Left forelimb (tissue), 1 donor: ENCODE measurements around the gene PDE3A.

Experiments used
- DNase-seq: peaks from one replicate; pipeline ENCODE4 v3.0.0-alpha.2; 2018; ENCODE audit warnings: low spot score

Gene PDE3A

DNA sequence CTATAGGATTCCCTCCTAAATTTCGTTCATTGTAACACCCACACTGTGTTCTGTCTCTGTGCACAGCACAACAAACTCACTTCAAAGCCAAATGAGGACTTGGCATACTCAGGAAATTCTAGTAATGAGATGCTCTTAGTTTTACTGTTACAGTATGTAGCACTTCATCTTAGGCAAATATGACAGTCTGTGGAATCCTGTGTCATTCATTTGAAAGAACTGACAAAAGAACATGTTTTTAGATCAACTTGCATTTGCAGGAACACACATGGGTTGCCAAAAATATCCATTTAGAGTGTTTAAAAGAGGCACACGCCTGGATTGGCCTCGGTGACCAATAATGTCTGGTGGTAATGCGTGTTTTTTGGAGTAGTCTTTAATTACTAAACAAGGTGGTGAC, 56.5 kb downstream of the PDE3A start:
- no peak for DNase-seq

GRCh38 chr12:20426191-20426590, 57.9 kb downstream of the PDE3A start:
- no peak for DNase-seq

- DNase-seq, result no peak
Measured at GRCh38 chr12:20426957-20427356, 58.6 kb downstream of the PDE3A start.

- DNase-seq, result no peak
Measured at GRCh38 chr12:20429852-20430251, 61.5 kb downstream of the PDE3A start.

- no peak for DNase-seq
Measured at GRCh38 chr12:20432290-20432689, 64.0 kb downstream of the PDE3A start.

GRCh38 chr12:20434996-20435395, 66.7 kb downstream of the PDE3A start:
- DNase-seq, result no peak

DNA sequence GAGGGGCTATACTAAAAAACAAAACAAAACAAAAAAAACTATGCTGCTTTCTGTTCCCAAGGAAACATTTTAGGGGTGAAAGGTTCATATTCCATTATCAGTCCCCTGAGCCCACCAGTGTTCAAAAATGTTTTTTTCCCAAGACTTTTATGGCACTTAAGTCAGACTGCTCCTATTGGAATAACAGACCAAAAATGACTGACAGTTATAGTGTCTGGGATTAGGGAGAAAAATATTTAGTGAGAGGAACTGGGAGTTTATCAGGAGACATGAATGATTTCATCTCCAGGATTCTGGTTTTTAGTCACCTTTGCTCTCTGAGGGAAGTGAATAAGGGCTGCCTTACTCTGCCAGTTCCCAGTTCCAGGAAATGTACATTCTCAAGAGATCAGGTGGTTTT, 68.0 kb downstream of the PDE3A start:
- no peak for DNase-seq

DNA sequence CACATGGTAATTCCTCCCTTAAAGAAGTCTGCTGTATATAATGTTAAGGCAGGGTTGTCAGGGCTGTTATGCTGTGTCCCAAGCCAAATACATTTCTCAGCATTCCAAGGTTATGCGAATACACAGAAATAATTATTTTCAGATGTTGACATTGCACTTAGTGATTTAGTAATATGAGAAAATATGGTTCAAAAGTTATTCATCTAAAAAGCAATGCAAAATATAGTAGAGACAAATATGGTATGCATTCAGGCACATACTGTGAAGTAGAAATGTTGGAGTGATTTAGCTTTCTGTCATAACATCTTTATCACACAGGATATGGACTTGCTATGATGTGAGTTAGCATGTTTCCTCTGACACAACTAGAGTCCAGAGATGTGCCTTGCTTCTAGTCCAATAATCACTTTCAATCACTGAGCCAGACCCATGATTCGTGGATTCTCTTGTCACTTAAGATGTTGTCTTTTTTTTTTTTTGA, 70.0 kb downstream of the PDE3A start:
- DNase-seq, result no peak

- no peak for DNase-seq
Measured at GRCh38 chr12:20439626-20440025, 71.3 kb downstream of the PDE3A start.

DNA sequence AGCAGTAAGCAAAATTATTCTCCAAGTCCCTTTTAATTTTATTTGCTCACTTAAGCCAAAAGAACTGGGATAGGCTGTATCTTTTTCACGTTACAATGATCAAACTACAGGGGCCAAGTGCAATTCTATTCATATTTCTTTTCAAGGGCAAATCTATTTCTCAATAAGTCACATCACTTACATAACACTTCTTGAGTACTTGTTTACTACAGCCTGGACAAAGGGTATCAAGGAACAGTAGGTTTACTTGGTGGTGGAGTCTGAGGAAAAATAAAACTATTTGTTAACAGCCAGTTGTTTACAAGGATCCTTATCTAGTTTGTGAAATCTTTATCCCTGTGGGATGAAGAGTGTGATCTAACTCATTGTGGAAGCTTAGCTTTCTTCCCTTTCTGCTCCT, 72.1 kb downstream of the PDE3A start:
- DNase-seq, result no peak

DNA sequence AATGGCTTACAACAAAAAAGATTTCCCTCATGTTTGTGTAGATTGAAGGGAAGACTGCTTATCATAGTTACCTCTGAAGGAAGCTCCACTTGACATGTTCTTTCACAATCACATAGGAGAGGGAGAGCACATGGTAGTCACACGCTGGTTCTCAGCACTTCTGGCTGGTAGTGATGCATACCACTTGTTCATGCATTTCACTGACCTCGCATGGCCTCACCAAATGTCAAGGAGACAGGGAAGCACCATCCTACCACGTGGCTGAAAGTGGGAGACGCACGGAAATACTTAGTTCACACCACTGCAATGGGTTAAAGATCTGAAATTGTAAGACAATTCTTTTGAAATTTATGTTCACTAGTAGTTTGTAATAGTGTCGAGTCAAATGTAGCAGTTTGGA, 74.0 kb downstream of the PDE3A start:
- no peak for DNase-seq

- no peak for DNase-seq
Measured at GRCh38 chr12:20443255-20443654, 74.9 kb downstream of the PDE3A start.

DNA sequence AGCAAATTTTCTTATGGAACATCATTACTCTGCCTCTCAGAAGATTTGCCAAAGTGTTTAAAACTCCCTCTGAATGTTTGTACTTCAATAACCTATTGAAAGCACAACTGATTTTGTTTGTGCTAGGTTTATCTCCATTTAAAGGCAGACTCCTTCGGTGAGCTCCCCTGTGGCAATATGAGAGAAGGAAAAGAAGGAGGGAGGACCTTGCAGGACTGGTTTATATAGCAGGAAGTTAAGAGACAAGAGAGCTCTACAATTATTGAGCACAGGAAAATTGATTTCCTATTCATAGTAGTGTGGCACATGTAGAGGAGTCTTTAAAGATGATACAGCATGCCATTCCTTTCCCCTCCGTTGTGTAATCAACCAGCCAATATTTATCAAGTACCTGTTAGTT, 75.5 kb downstream of the PDE3A start:
- no peak for DNase-seq

DNA sequence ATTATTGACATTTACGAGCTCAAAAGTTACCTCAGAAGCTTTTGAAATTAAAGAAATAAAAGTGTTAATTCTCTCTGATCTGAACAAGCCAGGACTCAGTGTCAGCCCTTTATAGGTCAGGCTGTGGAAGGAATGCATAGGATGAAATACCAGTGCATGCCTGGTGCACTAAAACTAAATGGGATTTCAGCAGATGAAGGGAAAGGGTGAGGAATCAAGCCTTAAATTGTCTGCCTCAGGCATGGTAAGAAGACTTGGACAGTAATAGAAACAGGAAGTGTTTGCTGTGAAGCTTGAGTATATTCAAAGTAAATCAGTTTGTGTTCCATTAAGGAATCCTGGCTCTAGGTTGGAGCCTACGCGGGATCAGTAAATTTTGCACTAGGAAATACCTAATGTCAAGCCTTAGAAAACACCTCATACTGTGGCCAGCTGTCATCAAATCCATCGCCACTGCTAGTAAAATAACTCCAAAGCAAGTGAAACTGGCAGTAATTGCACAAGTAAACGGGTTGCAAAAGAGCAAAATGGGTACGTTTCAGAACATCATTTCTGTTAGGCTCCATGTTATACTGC, 76.3 kb downstream of the PDE3A start:
- DNase-seq, result no peak

- no peak for DNase-seq
Measured at GRCh38 chr12:20445687-20446086, 77.3 kb downstream of the PDE3A start.

GRCh38 chr12:20446836-20447235, 78.5 kb downstream of the PDE3A start:
- DNase-seq, result no peak

- DNase-seq, result no peak
Measured at GRCh38 chr12:20448781-20449180, 80.4 kb downstream of the PDE3A start.

DNA sequence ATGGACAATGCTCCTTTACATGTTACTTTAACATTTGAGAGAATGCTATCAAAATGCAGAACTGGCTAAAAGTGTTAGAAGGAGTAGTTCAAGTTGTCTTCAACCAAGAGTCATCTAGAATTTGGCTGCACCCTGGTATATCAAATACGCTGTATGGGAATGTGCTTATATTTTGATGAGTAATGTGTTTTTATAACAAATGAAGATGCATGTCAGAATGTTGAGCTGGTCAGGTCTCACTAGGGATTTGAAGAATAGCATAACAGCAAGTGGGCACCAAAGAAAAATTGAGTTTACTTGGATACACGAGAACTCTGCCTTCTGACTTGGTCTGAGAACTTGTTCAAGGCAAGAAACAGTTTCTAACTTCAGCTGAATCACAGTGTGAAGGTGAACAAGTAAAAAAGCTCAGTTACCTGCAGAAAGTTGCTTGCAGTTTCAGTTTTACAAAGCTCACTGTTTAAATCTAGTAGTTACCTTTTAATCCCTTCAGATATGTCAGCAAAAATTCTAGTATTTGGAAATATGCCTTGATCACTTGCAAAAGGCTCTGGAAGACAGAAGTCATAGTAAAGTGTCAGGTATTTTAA, 82.3 kb downstream of the PDE3A start:
- no peak for DNase-seq

DNA sequence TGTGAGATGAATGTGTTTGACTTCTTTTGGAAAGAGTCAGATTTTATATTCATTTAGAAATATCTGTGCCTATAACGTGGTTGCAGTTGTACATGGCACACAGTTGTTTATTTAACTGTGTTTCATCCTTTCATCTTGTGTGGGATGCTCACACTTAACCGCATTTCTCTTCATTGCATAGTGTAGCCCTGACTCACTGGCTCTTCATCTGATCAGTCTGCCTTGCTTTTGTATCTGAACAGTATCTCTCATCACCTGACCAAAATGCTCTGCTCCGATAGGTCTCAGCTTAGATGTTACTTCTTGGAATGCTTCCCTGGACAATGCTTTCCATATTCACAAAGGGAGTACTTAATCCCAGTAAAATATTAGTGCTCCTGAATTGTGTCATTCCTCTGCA, 83.4 kb downstream of the PDE3A start:
- DNase-seq, result no peak

DNA sequence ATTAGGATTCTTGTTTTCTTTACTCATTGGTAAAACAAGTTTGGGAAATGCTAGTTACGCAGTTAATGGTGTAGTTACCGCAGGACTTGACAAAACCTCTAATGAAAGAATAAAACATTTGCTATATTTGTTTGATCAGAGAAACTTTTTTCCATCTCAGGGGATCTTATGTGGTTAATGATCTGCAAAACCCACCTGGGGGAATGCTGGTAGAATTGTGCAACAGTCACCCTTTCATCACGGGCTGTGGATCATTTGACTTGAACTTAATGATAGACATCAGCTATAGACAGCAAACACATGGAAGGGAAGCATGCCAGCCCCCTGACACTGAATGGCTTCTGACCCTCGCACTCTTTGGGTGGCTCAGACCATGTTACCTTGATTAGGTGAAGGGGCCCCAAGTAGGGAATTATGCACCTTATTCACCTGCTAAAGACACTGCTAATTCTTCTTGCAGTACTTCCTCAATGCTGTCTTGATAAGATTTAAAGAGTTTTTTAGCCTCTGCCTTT, 84.2 kb downstream of the PDE3A start:
- DNase-seq, result no peak

- DNase-seq, result no peak
Measured at GRCh38 chr12:20453756-20454310, 85.5 kb downstream of the PDE3A start.

DNA sequence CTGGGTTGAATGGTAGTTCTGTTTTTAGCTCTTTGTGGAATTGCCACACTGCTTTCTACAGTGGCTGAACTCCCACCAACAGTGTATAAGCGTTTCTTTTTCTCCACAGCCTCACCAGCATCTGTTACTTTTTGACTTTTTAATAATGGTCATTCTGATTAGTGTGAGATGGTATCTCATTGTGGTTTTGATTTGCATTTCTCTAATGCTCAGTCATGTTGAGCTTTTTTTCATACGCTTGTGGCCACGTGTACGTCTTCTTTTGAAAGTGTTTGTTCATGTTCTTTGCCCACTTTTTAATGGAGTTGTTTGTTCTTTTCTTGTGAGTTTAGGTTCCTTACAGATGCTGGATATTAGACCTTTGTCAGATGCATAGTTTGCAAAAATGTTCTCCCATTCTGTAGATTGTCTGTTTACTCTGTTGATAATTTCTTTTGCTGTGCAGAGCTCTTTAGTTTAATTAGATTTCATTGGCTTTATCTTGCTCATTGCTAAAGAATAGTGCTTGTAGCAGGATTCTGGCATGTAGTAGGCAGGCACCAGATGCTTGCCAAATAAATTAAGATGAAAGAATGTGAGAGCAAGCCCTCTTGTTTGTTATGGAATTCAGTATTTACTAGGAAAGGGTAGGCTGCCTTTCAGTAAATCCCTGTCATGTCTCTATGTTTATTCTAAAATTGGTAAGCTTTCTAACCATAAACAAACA, 86.8 kb downstream of the PDE3A start:
- DNase-seq, result no peak

DNA sequence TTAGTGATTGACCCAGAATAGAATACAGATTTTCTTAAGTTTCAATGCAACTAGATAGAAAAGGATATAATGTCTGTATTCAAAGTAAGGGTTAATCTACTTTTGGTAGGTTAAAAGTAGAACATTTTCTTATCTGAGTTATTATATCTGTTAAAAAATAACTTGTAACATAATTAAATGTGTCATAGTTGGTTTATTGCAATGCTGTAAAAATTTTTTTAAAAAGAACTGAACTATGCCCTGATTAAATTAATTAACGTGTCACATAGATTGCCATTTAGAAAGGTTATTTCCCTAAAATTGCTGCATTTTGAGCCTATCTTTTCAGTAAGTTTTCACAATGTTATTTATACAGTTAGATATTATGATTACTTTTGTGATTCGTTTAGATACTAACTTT, 89.2 kb downstream of the PDE3A start:
- DNase-seq, result no peak
